Measurements from ENCODE around the gene SAMHD1. TPM values are rescaled to one million over a fixed set of nuclear protein-coding genes. Genes with fewer than 3 reads are reported as not detected.

The SAMHD1 gene
- total and polyA plus RNA-seq, 2 donors (not counting 3 experiments of a cell fraction or from before 2014, with no cell fraction given) = 13.7 to 27.5 TPM

GRCh38 chr20:36881331-36881730 lies 70.2 kb downstream of the SAMHD1 start:
- H3K4me1 ChIP-seq (ENCODE audit: control insufficient read depth, extremely low read depth, insufficient read depth, low read length) = no peaks in the 10 kb centered on the region
- no peaks in the 10 kb centered on the region for H3K36me3 ChIP-seq (ENCODE audit: control insufficient read depth in 2 of 2, extremely low read depth in 1 of 2, insufficient read depth in 2 of 2, low read length in 2 of 2)
- dilution Hi-C loops (cut with MboI; ENCODE audit: extremely low pct_ligation_motif_present, low sequenced_read_pairs) = no loop called here
- H4K20me1 ChIP-seq (replicated peaks; ENCODE audit: control insufficient read depth, extremely low read depth, insufficient read depth, low read length) = no peaks in the 10 kb centered on the region
- H3K4me3 ChIP-seq (replicated peaks in 1 of 3; ENCODE audit: insufficient read depth in 1 of 3, low read depth in 1 of 3, low read length in 3 of 3) = no peak overlapping the region
- no peaks in the 10 kb centered on the region for H3K9me3 ChIP-seq (replicated peaks; ENCODE audit: control insufficient read depth, insufficient read depth, low read length)
- BruUV-seq (replicated peaks) = no TSS peak
- no peak overlapping the region for H2AFZ ChIP-seq (ENCODE audit: low read depth, low read length)
- POLR2A ChIA-PET = no interaction called here
- H3K9ac ChIP-seq (replicated peaks; ENCODE audit: extremely low read depth, insufficient read depth, low read length) = no peak overlapping the region
- TF ChIP-seq FOS (IDR thresholded peaks at IDR 0.05; ENCODE audit: borderline replicate concordance, insufficient read depth, low read length) (no peak), POLR2A (IDR thresholded peaks at IDR 0.05; ENCODE audit: low read depth, low read length) (no peak), GATA2 (IDR thresholded peaks at IDR 0.05; ENCODE audit: insufficient read depth, insufficient read length, low read depth, low read length) (no peak), JUN (IDR thresholded peaks at IDR 0.05; ENCODE audit: borderline replicate concordance, insufficient read depth, insufficient read length, low read depth) (no peak), EZH2 (IDR thresholded peaks at IDR 0.05; ENCODE audit: borderline replicate concordance, low read depth, low read length, severe bottlenecking) (no peak), CTCF (IDR thresholded peaks at IDR 0.05; ENCODE audit: extremely low read depth in 1 of 2, insufficient read depth in 1 of 2, low read depth in 1 of 2, low read length in 2 of 2) (no peak), POLR2AphosphoS5 (IDR thresholded peaks at IDR 0.05; ENCODE audit: insufficient read depth, low read depth, low read length) (no peak), MYC (IDR thresholded peaks at IDR 0.05; ENCODE audit: low read depth, low read length) (no peak)
- TF ChIP-seq, protein P1, sequence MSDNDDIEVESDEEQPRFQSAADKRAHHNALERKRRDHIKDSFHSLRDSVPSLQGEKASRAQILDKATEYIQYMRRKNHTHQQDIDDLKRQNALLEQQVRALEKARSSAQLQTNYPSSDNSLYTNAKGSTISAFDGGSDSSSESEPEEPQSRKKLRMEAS (IDR thresholded peaks at IDR 0.05; ENCODE audit: insufficient read depth, insufficient read length) = no peak
- H3K4me2 ChIP-seq (ENCODE audit: insufficient read depth, low read length) = no peak overlapping the region
- H3K27ac ChIP-seq (ENCODE audit: insufficient read depth, low read depth, low read length) = no peak overlapping the region
- intact Hi-C loops (cut with micrococcal nuclease) = no loop called here
- no peak for DNase-seq (ENCODE audit: low read depth, low spot score)
- no peaks in the 10 kb centered on the region for H3K27me3 ChIP-seq (ENCODE audit: control insufficient read depth in 2 of 2, insufficient read depth in 2 of 2, low read length in 2 of 2)
- no peaks in the 10 kb centered on the region for H3K79me2 ChIP-seq (ENCODE audit: control insufficient read depth, insufficient read depth, low read length)
- FAIRE-seq = no peak
- no peaks in the 10 kb centered on the region for H3K9me1 ChIP-seq (replicated peaks; ENCODE audit: control insufficient read depth, extremely low read depth, insufficient read depth, low read length)
- CTCF ChIA-PET = no interaction called here
